ENCODE data around the gene EVL.
"Not testable (repeated sequence)": the region's sequence is repeated elsewhere in the genome, so short reads cannot be mapped to it uniquely, and the experiment has no call there.

The EVL gene

GRCh38 chr14:100038065-100038464 lies 27.2 kb upstream of the EVL start:
- DNase-seq (ENCODE audit: low read depth in 2 of 2): no peak

- no peak for DNase-seq (ENCODE audit: low read depth in 2 of 2)
Measured at GRCh38 chr14:100039903-100040302, 25.3 kb upstream of the EVL start.

GRCh38 chr14:100041271-100041670 lies 24.0 kb upstream of the EVL start:
- DNase-seq (ENCODE audit: low read depth in 2 of 2): no peak

- DNase-seq (ENCODE audit: low read depth in 2 of 2): no peak
Measured at GRCh38 chr14:100042286-100042685, 22.9 kb upstream of the EVL start.

- no peak for DNase-seq (ENCODE audit: low read depth in 2 of 2)
Measured at GRCh38 chr14:100045642-100046344, 19.4 kb upstream of the EVL start.

GRCh38 chr14:100047600-100047999 lies 17.6 kb upstream of the EVL start:
- no peak for DNase-seq (ENCODE audit: low read depth in 2 of 2)

- no peak for DNase-seq (ENCODE audit: low read depth in 2 of 2)
Measured at GRCh38 chr14:100048786-100049185, 16.4 kb upstream of the EVL start.

- DNase-seq (ENCODE audit: low read depth in 2 of 2): no peak
Measured at GRCh38 chr14:100049220-100049619, 16.0 kb upstream of the EVL start.

- no peak for DNase-seq (ENCODE audit: low read depth in 2 of 2)
Measured at GRCh38 chr14:100051103-100051502, 14.1 kb upstream of the EVL start.

- no peak for DNase-seq (ENCODE audit: low read depth in 2 of 2)
Measured at GRCh38 chr14:100051543-100051942, 13.7 kb upstream of the EVL start.

- DNase-seq (ENCODE audit: low read depth in 2 of 2): no peak
Measured at GRCh38 chr14:100052819-100053218, 12.4 kb upstream of the EVL start.

- no peak for DNase-seq (ENCODE audit: low read depth in 2 of 2)
Measured at GRCh38 chr14:100054316-100055075, 10.7 kb upstream of the EVL start.

GRCh38 chr14:100056431-100056830 lies 8.8 kb upstream of the EVL start:
- DNase-seq (ENCODE audit: low read depth in 2 of 2): no peak

GRCh38 chr14:100056964-100057795 lies 8.0 kb upstream of the EVL start:
- no peak for DNase-seq (ENCODE audit: low read depth in 2 of 2)

GRCh38 chr14:100058777-100059437 lies 6.3 kb upstream of the EVL start:
- DNase-seq (ENCODE audit: low read depth in 2 of 2): no peak

- DNase-seq (ENCODE audit: low read depth in 2 of 2): no peak
Measured at GRCh38 chr14:100059438-100059781, 5.8 kb upstream of the EVL start.

GRCh38 chr14:100060760-100061159 lies 4.5 kb upstream of the EVL start:
- DNase-seq (ENCODE audit: low read depth in 2 of 2): no peak

- no peak for DNase-seq (ENCODE audit: low read depth in 2 of 2)
Measured at GRCh38 chr14:100062590-100062989, 2.6 kb upstream of the EVL start.

GRCh38 chr14:100063314-100063941 lies 1.8 kb upstream of the EVL start:
- DNase-seq (ENCODE audit: low read depth in 2 of 2): no peak

GRCh38 chr14:100064335-100065092 lies 708 bp upstream of the EVL start:
- not testable (repeated sequence) for DNase-seq (ENCODE audit: low read depth in 2 of 2)
